Endothelial cell of umbilical vein (primary cell): ENCODE data around the gene FSIP1. TPM values are rescaled to one million over a fixed set of nuclear protein-coding genes. Genes with fewer than 3 reads are reported as not detected.

Experiments
- BruUV-seq: library from RNA; stranded (reverse); fragments of 400-500 nt; replicated peaks from 2 replicates; lab custom pipeline; 2021; lab: Mats Ljungman, UMichigan
- CTCF ChIA-PET: fragments of 300-600, 350-600 bp; sonication (Branson Sonifier 250); formaldehyde crosslinking; loops from one replicate; lab custom pipeline; 2021; ENCODE audit warnings: antibody characterized with exemption, inconsistent platforms; lab: Charles Lee
- POLR2A ChIA-PET: fragments of 300-600, 350-600 bp; sonication (Branson Sonifier 250); formaldehyde crosslinking; loops from one replicate; lab custom pipeline; 2021; ENCODE audit warnings: antibody characterized with exemption, inconsistent platforms; lab: Charles Lee
- DNase-seq: peaks from one replicate; pipeline ENCODE4 v3.0.0-alpha.2; 2011; ENCODE audit warnings: low read depth, low spot score
- FAIRE-seq: peaks from 2 replicates; lab custom pipeline; 2011; peaks lifted over from hg19 to GRCh38; lab: Jason Lieb, UNC
- H2AFZ ChIP-seq: 2 replicates; pipeline ENCODE4 v1.6.0; 2012; ENCODE audit warnings: low read depth, low read length, control low read depth, inconsistent platforms
- H3K27ac ChIP-seq: 2 replicates; pipeline ENCODE4 v1.5.1; 2011; ENCODE audit warnings: low read depth, mild to moderate bottlenecking, control low read depth, low read length, moderate library complexity; ENCODE audit not compliant: insufficient read depth
- H3K27me3 ChIP-seq, 2 experiments: 2 replicates each; pipeline versions ENCODE4 v1.6.0 to v1.6.1; 2011; ENCODE audit warnings: low read length in 2 of 2, mixed read lengths in 1 of 2; ENCODE audit not compliant: control insufficient read depth in 2 of 2, insufficient read depth in 2 of 2
- H3K36me3 ChIP-seq, 2 experiments: 2 replicates in 1 of 2; 3 replicates in 1 of 2; pipeline ENCODE4 v1.5.1; 2011; ENCODE audit warnings: low read length in 2 of 2, mild to moderate bottlenecking in 1 of 2, moderate library complexity in 1 of 2; ENCODE audit not compliant: control insufficient read depth in 2 of 2, insufficient read depth in 2 of 2; ENCODE audit errors: extremely low read depth in 1 of 2
- H3K4me1 ChIP-seq: 3 replicates; pipeline ENCODE4 v1.5.1; 2011; ENCODE audit warnings: mild to moderate bottlenecking, low read length; ENCODE audit not compliant: control insufficient read depth, insufficient read depth; ENCODE audit errors: extremely low read depth
- H3K4me2 ChIP-seq: 2 replicates; pipeline ENCODE4 v1.6.1; 2011; ENCODE audit warnings: low read length, control low read depth, mixed read lengths; ENCODE audit not compliant: insufficient read depth
- H3K4me3 ChIP-seq, 3 experiments: fragments of 200-600 bp in 1 of 3; sonication (generic), shearing (Covaris generic) in 1 of 3; replicated peaks in 1 of 3; 2 replicates each; pipeline ENCODE4 v1.5.1; 2011 to 2016; ENCODE audit warnings: control low read depth in 3 of 3, low read length in 3 of 3, mild to moderate bottlenecking in 2 of 3, inconsistent platforms in 1 of 3, low read depth in 1 of 3, moderate library complexity in 1 of 3; ENCODE audit not compliant: insufficient read depth in 1 of 3
- H3K79me2 ChIP-seq: 2 replicates; pipeline ENCODE4 v1.6.0; 2012; ENCODE audit warnings: low read length, inconsistent platforms; ENCODE audit not compliant: control insufficient read depth, insufficient read depth
- H3K9ac ChIP-seq: replicated peaks from 2 replicates; pipeline ENCODE3; 2011; ENCODE audit warnings: low read length, control low read depth; ENCODE audit not compliant: insufficient read depth; ENCODE audit errors: extremely low read depth
- H3K9me1 ChIP-seq: replicated peaks from 3 replicates; pipeline ENCODE4 v1.6.0; 2011; ENCODE audit warnings: mild to moderate bottlenecking, low read length; ENCODE audit not compliant: control insufficient read depth, insufficient read depth; ENCODE audit errors: extremely low read depth
- H3K9me3 ChIP-seq: replicated peaks from 2 replicates; pipeline ENCODE4 v1.5.1; 2012; ENCODE audit warnings: low read length, inconsistent platforms; ENCODE audit not compliant: control insufficient read depth, insufficient read depth
- H4K20me1 ChIP-seq: replicated peaks from 2 replicates; pipeline ENCODE3; 2011; ENCODE audit warnings: mild to moderate bottlenecking, low read length; ENCODE audit not compliant: control insufficient read depth, insufficient read depth; ENCODE audit errors: extremely low read depth
- EZH2 ChIP-seq: IDR thresholded peaks from 2 replicates; pipeline ENCODE4 v1.6.1; 2012; ENCODE audit warnings: borderline replicate concordance, low read depth, mild to moderate bottlenecking, moderate library complexity, low read length, inconsistent platforms; ENCODE audit not compliant: severe bottlenecking
- FOS ChIP-seq: IDR thresholded peaks from 2 replicates; pipeline ENCODE4 v1.6.1; 2011; ENCODE audit warnings: mild to moderate bottlenecking, low read length, moderate library complexity, borderline replicate concordance; ENCODE audit not compliant: insufficient read depth
- GATA2 ChIP-seq: IDR thresholded peaks from 2 replicates; pipeline ENCODE4 v1.7.0; 2011; ENCODE audit warnings: low read depth, mild to moderate bottlenecking, moderate library complexity, mixed read lengths, low read length; ENCODE audit not compliant: insufficient read length, insufficient read depth
- JUN ChIP-seq: IDR thresholded peaks from 2 replicates; pipeline ENCODE4 v1.6.1; 2011; ENCODE audit warnings: borderline replicate concordance, low read depth; ENCODE audit not compliant: insufficient read length, insufficient read depth
- MYC ChIP-seq: IDR thresholded peaks from one replicate; pipeline ENCODE4 v1.6.1; 2011; ENCODE audit warnings: mild to moderate bottlenecking, low read depth, low read length
- POLR2A ChIP-seq: IDR thresholded peaks from 2 replicates; pipeline ENCODE4 v1.6.1; 2012; ENCODE audit warnings: low read depth, mild to moderate bottlenecking, control low read depth, low read length
- POLR2AphosphoS5 ChIP-seq: IDR thresholded peaks from 2 replicates; pipeline ENCODE4 v1.6.1; 2012; ENCODE audit warnings: low read depth, mild to moderate bottlenecking, control low read depth, low read length, moderate library complexity; ENCODE audit not compliant: insufficient read depth
- dilution Hi-C: fragments of 300-500 bp; cut with MboI; formaldehyde crosslinking; loops from one replicate; pipeline ENCODE4 v1.15.0; 2019; ENCODE audit warnings: low sequenced_read_pairs; ENCODE audit not compliant: extremely low pct_ligation_motif_present
- intact Hi-C: fragments of 100-400 bp; cut with micrococcal nuclease; formaldehyde crosslinking; loops from one replicate; pipeline ENCODE4 v1.10.0; 2022
- polyA plus RNA-seq, 4 experiments: library from polyadenylated mRNA; depleted of rRNA in 3 of 4; stranded (reverse) in 3 of 4; unstranded in 1 of 4; fragments of >200 nt; gene quantifications; 2 replicates each; pipeline versions ENCODE4 v1.2.1 to v1.2.3, GENCODE V29; 2011 to 2012; ENCODE audit warnings: missing spikeins in 1 of 4
- total RNA-seq: library from RNA; stranded (reverse); gene quantifications from 2 replicates; pipeline ENCODE4 v1.2.3, GENCODE V29; 2021
- TF ChIP-seq, protein P1 (sequence below), 2 donors: IDR thresholded peaks; 1 replicate in 1 of 2; 2 replicates in 1 of 2; pipeline ENCODE4 v1.5.1; 2011; ENCODE audit warnings: low read length in 2 of 2, mild to moderate bottlenecking in 2 of 2, moderate library complexity in 2 of 2, control low read depth in 1 of 2, inconsistent platforms in 1 of 2, low read depth in 1 of 2; ENCODE audit not compliant: insufficient read depth in 1 of 2; ENCODE audit errors: extremely low read depth in 1 of 2
- TF ChIP-seq, protein P2 (sequence below): IDR thresholded peaks from 2 replicates; pipeline ENCODE4 v1.6.1; 2011; ENCODE audit not compliant: insufficient read depth, insufficient read length

The FSIP1 gene
- total and polyA plus RNA-seq, 2 donors (not counting 3 experiments of a cell fraction or from before 2014, with no cell fraction given), result 0.23 to 1.1 TPM

DNA sequence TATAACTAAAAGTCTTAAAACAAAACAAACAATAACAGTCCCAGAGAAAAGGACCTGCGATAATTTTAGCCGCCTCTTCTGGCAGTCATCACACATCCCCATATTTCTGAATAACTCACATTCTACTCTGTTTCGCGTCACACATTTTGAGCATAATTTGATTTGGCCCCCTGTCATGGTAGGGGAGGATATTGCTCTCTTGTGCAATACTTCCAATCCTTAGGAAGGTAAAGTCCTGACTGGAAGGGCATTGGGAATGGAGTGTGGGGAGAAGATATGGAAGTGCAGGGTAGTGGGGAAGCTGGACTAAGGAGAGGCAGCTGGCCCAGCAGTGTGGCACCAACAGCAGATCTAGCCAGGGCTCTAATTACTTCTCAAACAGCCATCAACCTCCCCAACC, 11.3 kb upstream of the FSIP1 start:
- dilution Hi-C loops, result no loop called here
- POLR2A ChIA-PET, result no interaction called here

More for the DNA sequence above, 11.3 kb upstream of the FSIP1 start:
- TF ChIP-seq, protein P1, sequence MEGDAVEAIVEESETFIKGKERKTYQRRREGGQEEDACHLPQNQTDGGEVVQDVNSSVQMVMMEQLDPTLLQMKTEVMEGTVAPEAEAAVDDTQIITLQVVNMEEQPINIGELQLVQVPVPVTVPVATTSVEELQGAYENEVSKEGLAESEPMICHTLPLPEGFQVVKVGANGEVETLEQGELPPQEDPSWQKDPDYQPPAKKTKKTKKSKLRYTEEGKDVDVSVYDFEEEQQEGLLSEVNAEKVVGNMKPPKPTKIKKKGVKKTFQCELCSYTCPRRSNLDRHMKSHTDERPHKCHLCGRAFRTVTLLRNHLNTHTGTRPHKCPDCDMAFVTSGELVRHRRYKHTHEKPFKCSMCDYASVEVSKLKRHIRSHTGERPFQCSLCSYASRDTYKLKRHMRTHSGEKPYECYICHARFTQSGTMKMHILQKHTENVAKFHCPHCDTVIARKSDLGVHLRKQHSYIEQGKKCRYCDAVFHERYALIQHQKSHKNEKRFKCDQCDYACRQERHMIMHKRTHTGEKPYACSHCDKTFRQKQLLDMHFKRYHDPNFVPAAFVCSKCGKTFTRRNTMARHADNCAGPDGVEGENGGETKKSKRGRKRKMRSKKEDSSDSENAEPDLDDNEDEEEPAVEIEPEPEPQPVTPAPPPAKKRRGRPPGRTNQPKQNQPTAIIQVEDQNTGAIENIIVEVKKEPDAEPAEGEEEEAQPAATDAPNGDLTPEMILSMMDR (IDR thresholded peaks at IDR 0.05; ENCODE audit: extremely low read depth in 1 of 2, insufficient read depth in 1 of 2, low read depth in 1 of 2, low read length in 2 of 2), result no peak
- no peak for TF ChIP-seq POLR2A
- no peak for TF ChIP-seq EZH2
- TF ChIP-seq MYC, result no peak
- no peak for TF ChIP-seq FOS
- TF ChIP-seq, protein P2, sequence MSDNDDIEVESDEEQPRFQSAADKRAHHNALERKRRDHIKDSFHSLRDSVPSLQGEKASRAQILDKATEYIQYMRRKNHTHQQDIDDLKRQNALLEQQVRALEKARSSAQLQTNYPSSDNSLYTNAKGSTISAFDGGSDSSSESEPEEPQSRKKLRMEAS, result no peak
- TF ChIP-seq POLR2AphosphoS5, result no peak
- TF ChIP-seq JUN, result no peak
- TF ChIP-seq GATA2, result no peak
- H2AFZ ChIP-seq, result no peak overlapping the region
- H3K79me2 ChIP-seq, result no peaks in the 10 kb centered on the region
- H3K4me1 ChIP-seq, result peaks cover 10% of the 10 kb centered on the region
- CTCF ChIA-PET, result interaction anchor here (1.7 kb wide), 1 partner anchor 37 kb away, joined by 4 read pairs; no protein-coding TSS in a partner anchor
- no peaks in the 10 kb centered on the region for H3K27me3 ChIP-seq
- intact Hi-C loops, result no loop called here
- no peak overlapping the region for H3K27ac ChIP-seq
- DNase-seq (no peak), FAIRE-seq (no peak)
- H3K4me2 ChIP-seq, result no peak overlapping the region
- no TSS peak for BruUV-seq
- H3K9me1 ChIP-seq, result no peaks in the 10 kb centered on the region
- no peaks in the 10 kb centered on the region for H3K36me3 ChIP-seq
- H4K20me1 ChIP-seq, result no peaks in the 10 kb centered on the region
- no peak overlapping the region for H3K9ac ChIP-seq
- no peaks in the 10 kb centered on the region for H3K9me3 ChIP-seq
- H3K4me3 ChIP-seq, result no peak overlapping the region
